Measurements from ENCODE around the gene STX2.

GRCh38 chr12:130778776-130779175 lies 60.3 kb downstream of the STX2 start:
- TF ChIP-seq CTCF (IDR thresholded peaks at IDR 0.05) (no peak), POLR2A (IDR thresholded peaks at IDR 0.05) (no peak), POLR2AphosphoS5 (IDR thresholded peaks at IDR 0.05) (no peak)

Measured in prostate gland (tissue), 2 donors.